Ascending aorta (tissue), 2 donors: Measurements from ENCODE around the gene ARHGAP15. TPM values are rescaled to one million over a fixed set of nuclear protein-coding genes. Genes with fewer than 3 reads are reported as not detected.

Experiments
- DNase-seq, 2 donors: peaks; one replicate each; pipeline ENCODE4 v3.0.0-alpha.2; 2019; ENCODE audit warnings: low spot score in 2 of 2
- H3K27ac ChIP-seq, 2 donors: fragments of 200-600 bp; sonication (generic); one replicate each; pipeline ENCODE4 v1.5.1; 2016 to 2017; ENCODE audit warnings: mild to moderate bottlenecking in 1 of 2
- H3K27me3 ChIP-seq: fragments of 200-600 bp; sonication (generic); one replicate; pipeline ENCODE4 v1.5.1; 2017
- H3K36me3 ChIP-seq, 2 donors: fragments of 200-600 bp; sonication (generic); one replicate each; pipeline ENCODE4 v1.5.1; 2016
- H3K4me1 ChIP-seq, 2 donors: fragments of 200-600 bp; sonication (generic); one replicate each; pipeline ENCODE4 v1.5.1; 2016 to 2017; ENCODE audit warnings: mild to moderate bottlenecking in 1 of 2
- H3K4me3 ChIP-seq, 2 donors: fragments of 200-600 bp; sonication (generic); one replicate each; pipeline ENCODE4 v1.5.1; 2016 to 2017; ENCODE audit warnings: mild to moderate bottlenecking in 1 of 2
- H3K9me3 ChIP-seq, 2 donors: fragments of 200-600 bp; sonication (generic); one replicate each; pipeline ENCODE4 v1.5.1; 2016
- CTCF ChIP-seq, 3 experiments: fragments of 200-600 bp in 2 of 3; fragments of 450-650 bp in 1 of 3; sonication (generic) in 2 of 3; IDR thresholded peaks; one replicate each; pipeline ENCODE4 v1.5.1; 2016 to 2019; ENCODE audit warnings: antibody characterized with exemption in 3 of 3, mild to moderate bottlenecking in 1 of 3, moderate library complexity in 1 of 3
- intact Hi-C: fragments of 100-400 bp; cut with DNase I; formaldehyde crosslinking; loops from one replicate; pipeline ENCODE4 v1.15.1; 2023
- total RNA-seq: library from RNA; depleted of rRNA; stranded (reverse); fragments of >200 nt; gene quantifications from one replicate; pipeline ENCODE4 v1.1.0, GENCODE V29; 2016

ARHGAP15 gene
- total RNA-seq, 1 donor from 2014 or later = 1.4 TPM

- Histone ChIP-seq H3K27ac (no peak overlapping the region), H3K4me1 (no peaks in the 10 kb centered on the region), H3K36me3 (no peaks in the 10 kb centered on the region), H3K4me3 (no peak overlapping the region), H3K27me3 (no peaks in the 10 kb centered on the region), H3K9me3 (no peaks in the 10 kb centered on the region)
- no peak for TF ChIP-seq CTCF (IDR thresholded peaks at IDR 0.05)
- DNase-seq = no peak
- intact Hi-C loops = no loop called here
Observed at GRCh38 chr2:143186876-143187275, 57.7 kb downstream of the ARHGAP15 start.

- no peaks in the 10 kb centered on the region for H3K4me1 ChIP-seq
- H3K36me3 ChIP-seq = no peaks in the 10 kb centered on the region
- no peaks in the 10 kb centered on the region for H3K27me3 ChIP-seq
- intact Hi-C loops = no loop called here
- H3K9me3 ChIP-seq = no peaks in the 10 kb centered on the region
- no peak for DNase-seq
- H3K4me3 ChIP-seq = no peak overlapping the region
- no peak for TF ChIP-seq CTCF (IDR thresholded peaks at IDR 0.05)
- H3K27ac ChIP-seq = no peak overlapping the region
Observed at GRCh38 chr2:143190431-143190830, 61.2 kb downstream of the ARHGAP15 start.

GRCh38 chr2:143192106-143192505 is 62.9 kb downstream of the ARHGAP15 start:
- no peak overlapping the region for H3K27ac ChIP-seq
- intact Hi-C loops = no loop called here
- no peaks in the 10 kb centered on the region for H3K4me1 ChIP-seq
- TF ChIP-seq CTCF (IDR thresholded peaks at IDR 0.05) = no peak
- H3K36me3 ChIP-seq = no peaks in the 10 kb centered on the region
- no peaks in the 10 kb centered on the region for H3K27me3 ChIP-seq
- no peaks in the 10 kb centered on the region for H3K9me3 ChIP-seq
- DNase-seq = no peak
- H3K4me3 ChIP-seq = no peak overlapping the region

- H3K27me3 ChIP-seq = no peaks in the 10 kb centered on the region
Observed at GRCh38 chr2:143192716-143193115, 63.5 kb downstream of the ARHGAP15 start.

GRCh38 chr2:143193121-143193520 is 63.9 kb downstream of the ARHGAP15 start:
- Histone ChIP-seq H3K27me3 (no peaks in the 10 kb centered on the region), H3K4me1 (no peaks in the 10 kb centered on the region), H3K9me3 (no peaks in the 10 kb centered on the region), H3K36me3 (no peaks in the 10 kb centered on the region), H3K4me3 (no peak overlapping the region), H3K27ac (no peak overlapping the region)
- DNase-seq = no peak
- TF ChIP-seq CTCF (IDR thresholded peaks at IDR 0.05) = no peak
- intact Hi-C loops = no loop called here

More at GRCh38 chr2:143192716-143193115, 63.5 kb downstream of the ARHGAP15 start:
- no peaks in the 10 kb centered on the region for H3K9me3 ChIP-seq
- H3K36me3 ChIP-seq = no peaks in the 10 kb centered on the region
- DNase-seq = no peak
- TF ChIP-seq CTCF (IDR thresholded peaks at IDR 0.05) = no peak
- intact Hi-C loops = no loop called here
- H3K4me3 ChIP-seq = no peak overlapping the region
- H3K27ac ChIP-seq = no peak overlapping the region
- no peaks in the 10 kb centered on the region for H3K4me1 ChIP-seq

- Histone ChIP-seq H3K4me1 (no peaks in the 10 kb centered on the region), H3K27me3 (no peaks in the 10 kb centered on the region), H3K4me3 (no peak overlapping the region), H3K27ac (no peak overlapping the region), H3K36me3 (no peaks in the 10 kb centered on the region), H3K9me3 (no peaks in the 10 kb centered on the region)
- no peak for TF ChIP-seq CTCF (IDR thresholded peaks at IDR 0.05)
- intact Hi-C loops = no loop called here
- DNase-seq = no peak
Observed at GRCh38 chr2:143195511-143195910, 66.3 kb downstream of the ARHGAP15 start.
